ENCODE results near the gene RPL31. TPM values are rescaled to one million over a fixed set of nuclear protein-coding genes. Genes with fewer than 3 reads are reported as not detected.

The RPL31 gene
- total RNA-seq, 1 donor from 2014 or later = 479 TPM

- Histone ChIP-seq H3K27ac (no peak overlapping the region), H3K27me3 (no peaks in the 10 kb centered on the region), H3K9me3 (no peaks in the 10 kb centered on the region), H3K4me3 (no peak overlapping the region), H3K4me1 (peaks cover 6 to 24% of the 10 kb centered on the region in 2 donors), H3K36me3 (no peaks in the 10 kb centered on the region)
- TF ChIP-seq CTCF (IDR thresholded peaks at IDR 0.05) = no peak
- intact Hi-C loops (cut with DNase I) = no loop called here
- DNase-seq (ENCODE audit: low spot score in 2 of 2) = no peak
These were observed 39.1 kb upstream of the RPL31 start for GRCh38 chr2:100963026-100963375.

DNA sequence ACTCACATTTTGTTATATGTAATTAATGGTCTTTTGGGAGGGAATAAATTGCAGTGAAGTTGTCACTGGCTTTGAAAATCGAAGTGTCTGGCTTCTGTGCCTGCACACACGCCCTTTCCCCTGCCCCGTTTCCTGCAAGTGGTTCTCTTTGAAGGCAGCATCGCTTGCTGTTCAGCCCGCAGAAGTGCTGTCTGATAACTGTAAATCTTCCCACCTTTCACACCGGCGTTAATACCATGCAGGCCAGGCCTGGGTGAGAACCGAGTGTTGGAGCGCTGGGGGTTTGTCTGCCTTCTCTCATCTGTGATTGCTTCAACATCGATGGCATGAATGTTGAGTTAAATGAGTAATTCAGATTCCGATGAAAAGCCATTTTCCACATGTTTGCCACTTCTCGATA, 37.9 kb upstream of the RPL31 start:
- H3K27ac ChIP-seq = peak overlapping the region; percentile 70 to 73

GRCh38 chr2:100964681-100965169, 37.4 kb upstream of the RPL31 start:
- TF ChIP-seq CTCF (IDR thresholded peaks at IDR 0.05) = no peak
- H3K27ac ChIP-seq = peak overlapping the region; percentile 70 to 73
- no peaks in the 10 kb centered on the region for H3K9me3 ChIP-seq
- H3K27me3 ChIP-seq = no peaks in the 10 kb centered on the region
- peaks cover 10 to 11% of the 10 kb centered on the region in 2 donors for H3K36me3 ChIP-seq
- intact Hi-C loops (cut with DNase I) = loop anchor here (2.0 kb wide), 1 partner anchor 14 kb away; no protein-coding TSS in a partner anchor
- peaks cover 6 to 17% of the 10 kb centered on the region in 2 donors for H3K4me1 ChIP-seq
- no peak for DNase-seq (ENCODE audit: low spot score in 2 of 2)
- H3K4me3 ChIP-seq = no peak overlapping the region

More for the DNA sequence above, 37.9 kb upstream of the RPL31 start:
- intact Hi-C loops (cut with DNase I) = loop anchor here (2.0 kb wide), 1 partner anchor 15 kb away; no protein-coding TSS in a partner anchor
- Histone ChIP-seq H3K4me3 (no peak overlapping the region), H3K27me3 (no peaks in the 10 kb centered on the region), H3K36me3 (peaks cover 6 to 7% of the 10 kb centered on the region in 2 donors), H3K9me3 (no peaks in the 10 kb centered on the region), H3K4me1 (peaks cover 6 to 17% of the 10 kb centered on the region in 2 donors)
- TF ChIP-seq CTCF (IDR thresholded peaks at IDR 0.05) = no peak
- no peak for DNase-seq (ENCODE audit: low spot score in 2 of 2)

DNA sequence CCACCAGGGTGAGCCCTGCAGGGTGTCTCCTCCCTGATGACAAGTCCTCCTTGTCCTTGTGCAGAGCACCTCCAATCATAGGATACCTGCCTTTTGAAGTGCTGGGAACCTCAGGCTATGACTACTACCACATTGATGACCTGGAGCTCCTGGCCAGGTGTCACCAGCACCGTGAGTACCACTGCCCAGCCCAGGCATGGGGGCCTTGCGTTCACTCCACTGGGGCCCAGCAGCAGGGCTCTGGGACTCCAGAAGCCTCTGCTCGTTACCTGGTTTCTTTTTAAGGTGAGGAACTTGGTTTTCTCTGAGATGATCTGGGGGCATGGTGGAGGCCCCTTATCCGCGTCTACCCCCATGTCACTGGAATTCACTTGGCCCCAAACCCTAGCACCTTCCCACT, 36.5 kb upstream of the RPL31 start:
- H3K27ac ChIP-seq = peak overlapping the region in 1 of 2 donors; percentile 70
- no peak overlapping the region for H3K4me3 ChIP-seq
- intact Hi-C loops (cut with DNase I) = loop anchor here (2.0 kb wide), 1 partner anchor 13 kb away; no protein-coding TSS in a partner anchor
- peaks cover 6 to 17% of the 10 kb centered on the region in 2 donors for H3K4me1 ChIP-seq
- no peaks in the 10 kb centered on the region for H3K27me3 ChIP-seq
- no peak for TF ChIP-seq CTCF (IDR thresholded peaks at IDR 0.05)
- peaks cover 10 to 12% of the 10 kb centered on the region in 2 donors for H3K36me3 ChIP-seq
- no peak for DNase-seq (ENCODE audit: low spot score in 2 of 2)
- H3K9me3 ChIP-seq = no peaks in the 10 kb centered on the region

GRCh38 chr2:100967716-100968115, 34.4 kb upstream of the RPL31 start:
- no peak for TF ChIP-seq CTCF (IDR thresholded peaks at IDR 0.05)
- H3K9me3 ChIP-seq = no peaks in the 10 kb centered on the region
- no peaks in the 10 kb centered on the region for H3K27me3 ChIP-seq
- no peak for DNase-seq (ENCODE audit: low spot score in 2 of 2)
- H3K4me3 ChIP-seq = no peak overlapping the region
- no peak overlapping the region for H3K27ac ChIP-seq
- intact Hi-C loops (cut with DNase I) = no loop called here
- peaks cover 6 to 17% of the 10 kb centered on the region in 2 donors for H3K4me1 ChIP-seq
- peaks cover 18 to 27% of the 10 kb centered on the region in 2 donors for H3K36me3 ChIP-seq
